Upper lobe of left lung (tissue), 6 donors: ENCODE measurements around the gene PTGR2. TPM values are rescaled to one million over a fixed set of nuclear protein-coding genes. Genes with fewer than 3 reads are reported as not detected.
A peak's percentile ranks its signal among the peaks of the same experiment; 100 is the strongest.

Source experiments
- ATAC-seq, 2 donors: fragments of 200-7000 bp; cut with Tn5 transposase; one replicate each; pipeline ENCODE4 v1.9.1; 2022; ENCODE audit warnings: mild to moderate bottlenecking in 2 of 2, moderate library complexity in 2 of 2; ENCODE audit not compliant: low FRiP score in 2 of 2
- DNase-seq, 2 donors: peaks; one replicate each; pipeline ENCODE4 v3.0.0-alpha.2; 2019 to 2020
- H3K27ac ChIP-seq, 4 donors: fragments of 200-600 bp; sonication (generic); one replicate each; pipeline ENCODE4 v1.5.1; 2016 to 2019
- H3K27me3 ChIP-seq, 4 donors: fragments of 200-600 bp; sonication (generic); one replicate each; pipeline ENCODE4 v1.5.1; 2017 to 2019
- H3K36me3 ChIP-seq, 4 donors: fragments of 200-600 bp; sonication (generic); one replicate each; pipeline ENCODE4 v1.5.1; 2016 to 2019
- H3K4me1 ChIP-seq, 4 donors: fragments of 200-600 bp; sonication (generic); one replicate each; pipeline ENCODE4 v1.5.1; 2018 to 2019
- H3K4me3 ChIP-seq, 4 donors: fragments of 200-600 bp; sonication (generic); one replicate each; pipeline ENCODE4 v1.5.1; 2017 to 2019; ENCODE audit warnings: mild to moderate bottlenecking in 2 of 4, moderate library complexity in 1 of 4
- H3K9me3 ChIP-seq, 4 donors: fragments of 200-600 bp; sonication (generic); one replicate each; pipeline ENCODE4 v1.5.1; 2018 to 2019
- EP300 ChIP-seq, 4 donors: sonication (generic); formaldehyde crosslinking; IDR thresholded peaks; one replicate each; pipeline ENCODE4 v1.5.1; 2017; ENCODE audit warnings: antibody characterized with exemption in 4 of 4, control low read depth in 2 of 4
- POLR2A ChIP-seq, 4 donors: fragments of 450-650 bp; IDR thresholded peaks; one replicate each; pipeline ENCODE4 v1.5.1; 2016 to 2017; ENCODE audit warnings: antibody characterized with exemption in 4 of 4, mild to moderate bottlenecking in 2 of 4
- POLR2AphosphoS5 ChIP-seq, 2 donors: sonication (generic); formaldehyde crosslinking; IDR thresholded peaks; one replicate each; pipeline ENCODE4 v1.5.1; 2017; ENCODE audit warnings: antibody characterized with exemption in 2 of 2
- WGBS, 2 donors: methylation state at CpG; one replicate each; pipeline ENCODE4 v1.1.5; 2017 to 2018; 5-methylcytosine and 5-hydroxymethylcytosine counted together
- total RNA-seq, 6 donors: library from RNA; depleted of rRNA in 4 of 6; stranded (reverse); fragments of >200 nt in 4 of 6; gene quantifications; one replicate each; pipeline versions ENCODE4 v1.1.0 to v1.2.1, GENCODE V29; 2016 to 2021
- TF ChIP-seq, protein P1 (sequence below), 6 experiments: fragments of 450-650 bp in 4 of 6; fragments of 200-600 bp in 2 of 6; sonication (generic) in 2 of 6; IDR thresholded peaks; one replicate each; pipeline ENCODE4 v1.5.1; 2016 to 2019; ENCODE audit warnings: antibody characterized with exemption in 6 of 6
- donor health status: DM: no; HTN: no; CAD: no; lungs with moderate emphysema.
- donor health status: DM: no; HTN: yes; CAD: no; lungs with severe emphysema.

PTGR2 gene
- total RNA-seq = 10 to 100 TPM in 3 of 6 donors, 1 to 10 TPM in 3; 4.3 to 15.0 (median 8.8) TPM

DNA sequence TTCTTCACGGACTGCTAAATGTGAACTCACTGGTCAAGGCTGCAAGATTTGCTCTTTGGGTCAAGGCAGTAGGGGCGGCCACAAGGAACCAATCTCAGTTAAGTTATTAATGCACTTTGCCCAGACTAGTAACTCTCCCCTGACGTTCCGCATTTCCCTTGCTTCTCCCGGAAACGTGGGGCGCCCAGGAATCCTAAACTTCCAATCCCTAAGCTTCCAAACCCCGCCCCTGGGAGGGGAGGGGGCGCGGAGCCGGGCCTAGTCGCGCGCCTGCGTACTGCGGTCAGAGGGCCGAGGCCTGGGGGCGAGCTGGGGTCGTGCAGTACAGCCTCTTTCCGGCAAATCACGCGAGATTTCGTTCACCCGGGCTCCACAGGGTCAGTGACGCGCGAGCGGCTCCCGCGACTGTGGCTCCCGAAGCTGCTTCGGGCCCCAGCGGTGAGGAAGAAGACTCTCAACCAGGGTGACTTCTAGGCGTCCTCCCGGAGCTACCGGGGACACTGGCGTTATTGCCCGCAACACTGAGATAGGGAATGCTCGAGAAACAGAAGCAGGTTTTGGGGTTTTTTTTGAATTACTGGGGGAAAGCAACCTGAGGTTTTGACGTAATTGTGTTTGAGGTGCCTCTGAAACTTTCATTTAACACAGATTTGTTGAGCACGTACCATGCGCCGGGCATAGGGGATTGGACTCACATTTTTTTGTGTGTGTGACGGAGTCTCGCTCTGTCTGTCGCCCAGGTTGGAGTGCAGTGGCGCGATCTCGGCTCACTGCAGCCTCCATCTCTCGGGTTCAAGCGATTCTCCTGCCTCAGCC is at the start of gene PTGR2:
Gene PTGR2, plus strand, starts transcription at position 265 of the 816 bp plus-strand sequence. CDS start 7,032 bp downstream, outside the sequence.
- Histone ChIP-seq H3K4me3 (peak within 1 kb of the TSS; percentile 29 to 61 (median 54)), H3K27me3 (no peaks in the 10 kb centered on the region), H3K9me3 (no peaks in the 10 kb centered on the region), H3K36me3 (no peaks in the 10 kb centered on the region), H3K27ac (peak within 1 kb of the TSS; percentile 84 to 94 (median 92)), H3K4me1 (peaks cover 7 to 21% (median 8%) of the 10 kb centered on the region in 4 donors)
- 2 to 4% methylated on average over 39 to 48 of the region's 51 CpGs for WGBS, 2 donors
- DNase-seq = peak; percentile 96 to 97
- ATAC-seq = peak; percentile 98 to 99
- TF ChIP-seq, protein P1, sequence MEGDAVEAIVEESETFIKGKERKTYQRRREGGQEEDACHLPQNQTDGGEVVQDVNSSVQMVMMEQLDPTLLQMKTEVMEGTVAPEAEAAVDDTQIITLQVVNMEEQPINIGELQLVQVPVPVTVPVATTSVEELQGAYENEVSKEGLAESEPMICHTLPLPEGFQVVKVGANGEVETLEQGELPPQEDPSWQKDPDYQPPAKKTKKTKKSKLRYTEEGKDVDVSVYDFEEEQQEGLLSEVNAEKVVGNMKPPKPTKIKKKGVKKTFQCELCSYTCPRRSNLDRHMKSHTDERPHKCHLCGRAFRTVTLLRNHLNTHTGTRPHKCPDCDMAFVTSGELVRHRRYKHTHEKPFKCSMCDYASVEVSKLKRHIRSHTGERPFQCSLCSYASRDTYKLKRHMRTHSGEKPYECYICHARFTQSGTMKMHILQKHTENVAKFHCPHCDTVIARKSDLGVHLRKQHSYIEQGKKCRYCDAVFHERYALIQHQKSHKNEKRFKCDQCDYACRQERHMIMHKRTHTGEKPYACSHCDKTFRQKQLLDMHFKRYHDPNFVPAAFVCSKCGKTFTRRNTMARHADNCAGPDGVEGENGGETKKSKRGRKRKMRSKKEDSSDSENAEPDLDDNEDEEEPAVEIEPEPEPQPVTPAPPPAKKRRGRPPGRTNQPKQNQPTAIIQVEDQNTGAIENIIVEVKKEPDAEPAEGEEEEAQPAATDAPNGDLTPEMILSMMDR (IDR thresholded peaks at IDR 0.05) = peak in 5 of 6 experiments; percentile 6 to 77 (median 48)
- TF ChIP-seq POLR2AphosphoS5 (IDR thresholded peaks at IDR 0.05) (peak; percentile 75 to 92), POLR2A (IDR thresholded peaks at IDR 0.05) (peak in 3 of 4 donors; percentile 71 to 91 (median 88)), EP300 (IDR thresholded peaks at IDR 0.05) (peak in 1 of 4 donors; percentile 52)

DNA sequence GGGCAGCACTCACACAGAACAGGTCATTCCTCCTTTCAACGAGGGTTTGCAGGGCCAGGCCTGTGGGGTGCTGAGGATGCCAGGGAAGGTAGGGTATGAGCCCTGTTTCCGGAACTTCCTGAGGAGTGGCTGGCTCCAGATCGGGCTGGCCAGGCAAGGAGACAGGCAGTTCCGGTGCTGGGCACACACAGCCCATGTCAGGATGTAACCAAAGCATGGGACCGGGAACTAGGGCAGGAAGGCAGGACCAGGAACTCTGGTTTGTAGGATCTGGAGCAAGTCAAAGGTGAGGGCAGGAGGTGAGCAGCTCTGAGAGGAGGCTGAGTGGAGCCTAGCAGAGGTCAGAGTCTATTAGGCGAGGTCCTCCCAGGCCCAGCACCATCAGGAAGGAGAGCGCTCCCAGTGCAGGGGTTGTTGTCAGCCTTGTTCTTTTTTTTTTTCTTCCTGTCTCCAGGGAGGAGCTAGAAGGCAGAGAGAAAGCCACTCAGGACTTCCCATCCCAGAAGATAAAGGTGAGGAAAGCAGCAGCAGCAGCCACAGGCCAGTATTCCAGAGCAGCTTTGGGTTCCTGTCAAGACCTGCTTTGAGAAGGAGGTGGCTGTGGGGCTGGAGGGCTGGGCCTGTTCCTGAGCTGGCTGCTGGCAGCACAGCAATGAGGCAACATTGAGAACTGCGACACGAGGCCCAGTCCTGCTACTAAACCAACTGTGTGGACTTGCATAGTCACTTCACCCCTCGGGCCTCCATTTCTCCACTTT is 49.0 kb upstream of the PTGR2 start:
- Histone ChIP-seq H3K27me3 (no peaks in the 10 kb centered on the region), H3K27ac (peak overlapping the region; percentile 34 to 65 (median 56)), H3K4me3 (no peak overlapping the region), H3K9me3 (no peaks in the 10 kb centered on the region), H3K4me1 (peaks cover 3 to 10% (median 4%) of the 10 kb centered on the region in 4 donors), H3K36me3 (no peaks in the 10 kb centered on the region)
- WGBS, 2 donors = 58 to 74% methylated on average over 5 to 10 of the region's 10 CpGs
- DNase-seq (no peak), ATAC-seq (no peak)
- TF ChIP-seq, protein P1 (IDR thresholded peaks at IDR 0.05) = no peak
- no peak for TF ChIP-seq POLR2A (IDR thresholded peaks at IDR 0.05)
- peak; percentile 21 to 56 for TF ChIP-seq POLR2AphosphoS5 (IDR thresholded peaks at IDR 0.05)
- TF ChIP-seq EP300 (IDR thresholded peaks at IDR 0.05) = peak in 3 of 4 donors; percentile 21 to 24 (median 22)

DNA sequence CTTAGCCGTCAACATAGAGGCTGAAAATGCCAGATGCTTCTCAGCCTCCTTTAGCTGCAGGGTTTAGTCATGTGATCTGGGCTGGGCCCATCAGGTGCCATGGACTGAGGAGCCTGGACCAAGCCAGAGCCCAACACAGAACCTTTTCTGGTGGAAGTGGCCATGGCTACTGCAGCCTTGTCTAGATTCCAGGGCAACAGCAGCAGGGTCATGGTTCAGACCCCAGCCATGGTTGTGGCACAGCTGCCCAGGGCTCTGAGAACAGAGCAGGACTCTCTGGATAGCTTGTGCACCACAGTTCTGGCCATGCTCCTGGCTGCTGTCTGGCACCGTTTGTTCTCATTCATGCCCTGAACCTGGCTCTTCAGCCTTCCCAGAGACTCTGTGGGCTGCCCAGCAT is 47.0 kb upstream of the PTGR2 start:
- no peaks in the 10 kb centered on the region for H3K36me3 ChIP-seq
- no peak overlapping the region for H3K4me3 ChIP-seq
- H3K9me3 ChIP-seq = no peaks in the 10 kb centered on the region
- DNase-seq = no peak
- no peak for TF ChIP-seq POLR2AphosphoS5 (IDR thresholded peaks at IDR 0.05)
- H3K4me1 ChIP-seq = peaks cover 0 to 4% (median 2%) of the 10 kb centered on the region in 4 donors
- no peak for ATAC-seq
- 78 to 96% methylated on average over 2 of the region's 2 CpGs for WGBS, 2 donors
- no peak overlapping the region for H3K27ac ChIP-seq
- no peaks in the 10 kb centered on the region for H3K27me3 ChIP-seq

DNA sequence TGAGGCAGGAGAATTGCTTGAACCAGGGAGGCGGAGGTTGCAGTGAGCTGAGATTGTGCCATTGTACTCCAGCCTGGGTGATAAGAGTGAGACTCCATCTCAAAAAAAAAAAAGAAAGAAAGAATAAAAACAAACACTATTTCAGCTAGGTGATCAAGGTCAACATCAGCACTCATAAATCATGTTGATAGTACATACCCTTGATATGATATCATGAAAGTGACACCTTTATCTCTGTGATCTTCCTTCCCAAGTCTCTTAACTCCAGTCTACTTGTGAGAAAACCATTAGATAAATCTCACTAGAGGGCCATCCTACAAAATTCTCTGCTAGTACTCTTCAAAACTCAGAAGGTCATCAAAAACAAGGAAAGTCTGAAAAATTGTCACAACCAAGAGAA is 44.2 kb upstream of the PTGR2 start:
- Histone ChIP-seq H3K4me3 (no peak overlapping the region), H3K27me3 (no peaks in the 10 kb centered on the region), H3K9me3 (no peaks in the 10 kb centered on the region), H3K27ac (no peak overlapping the region), H3K36me3 (no peaks in the 10 kb centered on the region), H3K4me1 (peaks cover 0 to 4% (median 2%) of the 10 kb centered on the region in 4 donors)
- DNase-seq (no peak), ATAC-seq (no peak)
- 100% methylated on average over 1 of the region's 1 CpG for WGBS, 2 donors
- TF ChIP-seq, protein P1 (IDR thresholded peaks at IDR 0.05) = no peak
- TF ChIP-seq EP300 (IDR thresholded peaks at IDR 0.05) (no peak), POLR2A (IDR thresholded peaks at IDR 0.05) (no peak), POLR2AphosphoS5 (IDR thresholded peaks at IDR 0.05) (no peak)

DNA sequence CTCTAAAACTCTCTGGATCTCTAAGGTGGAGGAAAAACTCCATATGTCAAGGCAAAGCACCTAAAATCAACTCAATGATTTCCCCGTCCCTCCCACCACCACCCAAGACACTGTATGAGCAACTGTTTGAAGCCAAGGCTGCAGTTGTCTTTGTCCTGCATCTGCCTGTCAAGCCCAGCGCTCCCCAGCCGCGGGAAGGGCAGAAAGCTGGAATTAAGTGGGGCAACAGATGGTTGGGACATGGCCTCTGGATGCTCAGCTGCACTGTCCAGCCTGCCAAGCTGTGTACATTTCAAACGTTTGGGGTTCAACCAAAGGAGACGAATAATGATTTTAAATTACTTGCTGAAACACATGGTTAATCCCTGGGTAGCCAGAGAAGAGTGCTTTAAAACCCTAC is 42.2 kb upstream of the PTGR2 start:
- Histone ChIP-seq H3K4me3 (no peak overlapping the region), H3K36me3 (no peaks in the 10 kb centered on the region), H3K27ac (no peak overlapping the region), H3K9me3 (no peaks in the 10 kb centered on the region), H3K4me1 (no peaks in the 10 kb centered on the region), H3K27me3 (no peaks in the 10 kb centered on the region)
- TF ChIP-seq POLR2A (IDR thresholded peaks at IDR 0.05) = no peak
- TF ChIP-seq, protein P1 (IDR thresholded peaks at IDR 0.05) = no peak
- no peak for TF ChIP-seq POLR2AphosphoS5 (IDR thresholded peaks at IDR 0.05)
- TF ChIP-seq EP300 (IDR thresholded peaks at IDR 0.05) = no peak
- 73 to 90% methylated on average over 5 to 6 of the region's 6 CpGs for WGBS, 2 donors
- no peak for DNase-seq
- ATAC-seq = no peak
